ENCODE measurements around the gene GATA3. TPM values are rescaled to one million over a fixed set of nuclear protein-coding genes. Genes with fewer than 3 reads are reported as not detected.

GATA3 gene
- total and polyA plus RNA-seq, 2 of the 8 experiments (the other 6 are each of a cell fraction or from before 2014, with no cell fraction given) = 0.02 to 0.43 TPM

GRCh38 chr10:8124436-8124835 is 69.9 kb downstream of the GATA3 start:
- H3K4me2 ChIP-seq (ENCODE audit: insufficient read depth in 1 of 2, low read depth in 2 of 2, low read length in 2 of 2) = no peak overlapping the region
- CTCF ChIA-PET (ENCODE audit: partially characterized antibody) = interaction anchor here (0.7 kb wide), 1 partner anchor 525 kb away, joined by 3 read pairs; no protein-coding TSS in a partner anchor
- TF ChIP-seq POLR2A (IDR thresholded peaks at IDR 0.05; ENCODE audit: control extremely low read depth in 1 of 2, low read depth in 2 of 2, low read length in 2 of 2) (no peak), MAX (IDR thresholded peaks at IDR 0.05) (no peak), JUND (IDR thresholded peaks at IDR 0.05; ENCODE audit: low read length) (no peak), USF2 (IDR thresholded peaks at IDR 0.05; ENCODE audit: low read length) (no peak), RBBP5 (IDR thresholded peaks at IDR 0.05; ENCODE audit: borderline replicate concordance, low read depth, low read length) (no peak), HDAC6 (IDR thresholded peaks at IDR 0.05; ENCODE audit: low read depth, low read length) (no peak), NRF1 (IDR thresholded peaks at IDR 0.05; ENCODE audit: low read depth, low read length) (no peak), KDM4A (IDR thresholded peaks at IDR 0.05; ENCODE audit: low read depth, low read length, severe bottlenecking) (no peak), POU5F1 (IDR thresholded peaks at IDR 0.05; ENCODE audit: low read depth, low read length) (no peak), CTCF (IDR thresholded peaks at IDR 0.05; ENCODE audit: control extremely low read depth in 1 of 3, insufficient read depth in 1 of 3, low read depth in 1 of 3, low read length in 3 of 3) (no peak), YY1 (IDR thresholded peaks at IDR 0.05; ENCODE audit: low read depth, low read length) (no peak), CHD2 (IDR thresholded peaks at IDR 0.05; ENCODE audit: low read length) (no peak)

More at GRCh38 chr10:8124436-8124835, 69.9 kb downstream of the GATA3 start:
- H3K23ac ChIP-seq (ENCODE audit: insufficient read length) = no peak overlapping the region
- H4K20me1 ChIP-seq (replicated peaks in 1 of 2; ENCODE audit: control insufficient read depth in 1 of 2, insufficient read depth in 2 of 2, low read length in 2 of 2) = no peaks in the 10 kb centered on the region
- POLR2A ChIA-PET (ENCODE audit: partially characterized antibody) = no interaction called here
- no peak overlapping the region for H4K5ac ChIP-seq (ENCODE audit: insufficient read length, low read depth, low read length)
- H2BK15ac ChIP-seq (ENCODE audit: low read length) = no peak overlapping the region
- no peaks in the 10 kb centered on the region for H3K4me1 ChIP-seq (replicated peaks in 1 of 4; ENCODE audit: control insufficient read depth in 3 of 4, insufficient read depth in 4 of 4, low read length in 3 of 4)
- no peak overlapping the region for H2BK12ac ChIP-seq (ENCODE audit: low read depth, low read length)
- H3K56ac ChIP-seq (replicated peaks; ENCODE audit: insufficient read length, low read depth, low read length) = no peak overlapping the region
- no peak overlapping the region for H3K4ac ChIP-seq (replicated peaks; ENCODE audit: insufficient read length, low read depth, low read length)
- H4K91ac ChIP-seq (replicated peaks; ENCODE audit: insufficient read length, low read length) = no peak overlapping the region
- FAIRE-seq (no peak), DNase-seq (ENCODE audit: low read depth in 1 of 2, low spot score in 2 of 2) (no peak)
- H2AK5ac ChIP-seq (ENCODE audit: low read depth, low read length) = no peak overlapping the region
- H2BK120ac ChIP-seq (replicated peaks; ENCODE audit: low read depth, low read length) = no peak overlapping the region
- no peaks in the 10 kb centered on the region for H3K9me3 ChIP-seq (ENCODE audit: insufficient read depth in 2 of 2, low read depth in 1 of 2, low read length in 1 of 2)
- H4K8ac ChIP-seq (ENCODE audit: extremely low read depth, insufficient read depth, low read length) = no peak overlapping the region
- no peak overlapping the region for H3K9ac ChIP-seq (replicated peaks in 1 of 4; ENCODE audit: extremely low read depth in 1 of 4, low read depth in 3 of 4, low read length in 3 of 4)
- H3K4me3 ChIP-seq (ENCODE audit: extremely low read depth in 1 of 4, insufficient read depth in 2 of 4, low read depth in 3 of 4, low read length in 4 of 4) = no peak overlapping the region
- H3K36me3 ChIP-seq (ENCODE audit: control insufficient read depth in 2 of 4, insufficient read depth in 4 of 4, low read length in 3 of 4) = no peaks in the 10 kb centered on the region
- no peak overlapping the region for H2AFZ ChIP-seq (ENCODE audit: low read length)
- WGBS, 2 experiments (ENCODE audit: extremely low coverage in 1 of 2, insufficient coverage in 1 of 2, insufficient read length in 1 of 2, insufficient replicate concordance in 2 of 2, low coverage in 1 of 2, low lambda C conversion rate in 2 of 2, missing lambda C conversion rate in 1 of 2) = 87% methylated on average over 2 of the region's 2 CpGs; no CpG with 5 or more reads in 1 of the 2 experiments
- H3K14ac ChIP-seq (ENCODE audit: insufficient read length) = no peak overlapping the region
- H3K27ac ChIP-seq (ENCODE audit: low read depth, low read length) = no peak overlapping the region
- H3K27me3 ChIP-seq (replicated peaks in 1 of 4; ENCODE audit: control insufficient read depth in 3 of 4, extremely low read depth in 1 of 4, insufficient read depth in 3 of 4, low read length in 3 of 4) = no peaks in the 10 kb centered on the region
- no peak overlapping the region for H2BK5ac ChIP-seq (ENCODE audit: low read depth, low read length)
- H3K79me2 ChIP-seq (ENCODE audit: control insufficient read depth in 1 of 2, insufficient read depth in 2 of 2, low read length in 2 of 2) = no peaks in the 10 kb centered on the region
- no peaks in the 10 kb centered on the region for H3K79me1 ChIP-seq (ENCODE audit: low read depth, low read length)
- H3K18ac ChIP-seq (ENCODE audit: extremely low read depth, low read length) = no peak overlapping the region
- no peaks in the 10 kb centered on the region for H3K23me2 ChIP-seq (ENCODE audit: low read depth, low read length)
- H2BK20ac ChIP-seq (ENCODE audit: low read length) = no peak overlapping the region

Measured in H1 (cell line).